ENCODE data around the gene THBS1. TPM values are rescaled to one million over a fixed set of nuclear protein-coding genes. Genes with fewer than 3 reads are reported as not detected.

THBS1 gene
- total RNA-seq, 1 donor from 2014 or later: 171 TPM

DNA sequence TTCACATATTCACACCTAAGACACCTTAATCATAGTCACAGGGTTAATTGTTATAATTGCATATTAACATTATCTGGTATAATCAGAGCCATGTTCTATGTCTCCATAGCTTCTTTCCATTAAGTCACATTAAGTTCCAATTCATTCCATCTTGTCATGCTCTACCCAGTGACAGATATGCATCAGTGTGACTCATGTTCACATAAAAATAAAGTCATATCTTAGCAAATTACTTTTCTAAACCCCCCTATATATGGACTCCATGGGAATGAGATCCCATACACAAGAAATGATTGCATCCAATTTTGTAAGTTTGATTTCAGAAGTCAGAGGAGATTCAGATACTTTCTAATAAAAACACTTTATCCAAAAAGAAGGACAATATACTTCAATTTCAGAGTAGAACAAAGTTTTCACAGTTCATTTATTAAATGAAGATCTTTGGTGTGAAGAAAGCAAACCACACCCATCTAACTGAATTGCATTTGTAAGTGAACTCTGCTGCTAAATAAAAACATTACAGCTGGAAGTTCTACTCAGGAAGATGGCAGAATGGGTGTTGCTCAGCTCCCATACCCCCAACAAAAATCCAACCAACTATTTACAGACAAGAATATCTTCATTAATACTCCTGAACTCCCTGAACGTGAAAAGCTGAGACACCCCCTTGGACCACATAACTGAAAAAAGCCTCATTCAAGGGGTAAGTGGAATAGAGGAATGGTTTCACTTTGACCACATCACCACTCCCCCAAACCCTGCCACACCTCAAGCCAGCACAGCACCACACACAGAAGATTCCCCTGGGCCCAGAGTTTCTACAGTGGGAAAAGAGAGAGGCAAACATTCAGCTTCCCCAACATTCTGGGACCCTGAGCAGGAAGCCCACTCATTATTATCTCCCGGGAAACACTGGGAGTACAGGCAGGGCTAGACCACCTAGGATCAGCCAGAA lies 27.6 kb downstream of the THBS1 start:
- DNase-seq: no peak

DNA sequence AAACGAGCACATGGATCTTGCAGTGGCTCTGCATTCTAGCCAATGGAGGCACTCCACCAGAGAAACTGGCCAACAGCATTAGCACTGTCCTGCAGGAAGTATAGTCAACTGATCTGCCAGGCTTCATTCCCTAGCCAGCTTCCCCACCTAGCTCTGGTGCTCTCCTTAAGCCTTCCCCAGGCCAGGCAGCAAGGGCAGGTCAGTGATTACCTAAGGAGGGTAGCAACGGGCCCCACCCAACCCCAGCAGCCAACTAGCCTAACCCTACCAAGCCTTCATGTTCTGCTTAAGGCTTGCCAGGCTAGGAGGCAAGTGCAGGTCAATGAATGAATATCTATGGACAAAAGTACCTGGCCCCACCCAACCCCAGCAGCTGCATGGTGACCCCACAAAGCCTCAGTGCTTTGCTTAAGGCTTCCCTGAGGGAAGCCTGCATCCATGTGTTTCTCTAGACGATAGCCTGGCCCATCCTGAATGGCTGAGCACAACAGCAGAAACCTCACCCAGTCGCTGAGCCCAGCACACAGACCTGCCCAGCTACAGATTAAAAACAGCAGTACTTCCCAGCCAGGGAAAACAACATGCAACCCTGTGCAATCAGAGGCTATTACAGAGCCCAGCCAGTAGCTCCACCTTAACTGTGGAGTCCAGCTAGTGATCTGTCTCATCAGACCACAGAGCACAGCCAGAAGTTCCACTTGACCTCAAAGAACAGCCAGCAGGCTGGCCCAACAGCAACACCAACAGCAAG lies 28.5 kb downstream of the THBS1 start:
- no peak for DNase-seq

DNA sequence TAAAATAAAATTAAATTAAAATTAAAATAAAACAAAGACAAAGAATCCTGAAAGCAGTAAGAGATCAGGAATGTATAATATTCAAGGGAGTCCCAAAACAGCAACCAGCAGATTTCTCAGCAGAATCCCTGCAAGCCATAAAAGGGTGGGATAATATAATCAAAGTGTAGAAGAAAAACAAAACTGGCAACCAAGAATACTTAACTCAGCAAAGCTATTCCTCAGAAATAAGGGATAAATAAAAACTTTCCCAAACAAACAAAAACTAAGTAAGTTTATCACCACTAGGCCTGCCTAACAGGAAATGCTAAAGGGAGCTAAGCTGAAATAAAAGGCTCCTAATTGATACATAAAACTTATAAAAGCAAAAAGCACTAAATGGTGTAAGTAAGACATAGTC lies 29.8 kb downstream of the THBS1 start:
- DNase-seq: no peak

DNA sequence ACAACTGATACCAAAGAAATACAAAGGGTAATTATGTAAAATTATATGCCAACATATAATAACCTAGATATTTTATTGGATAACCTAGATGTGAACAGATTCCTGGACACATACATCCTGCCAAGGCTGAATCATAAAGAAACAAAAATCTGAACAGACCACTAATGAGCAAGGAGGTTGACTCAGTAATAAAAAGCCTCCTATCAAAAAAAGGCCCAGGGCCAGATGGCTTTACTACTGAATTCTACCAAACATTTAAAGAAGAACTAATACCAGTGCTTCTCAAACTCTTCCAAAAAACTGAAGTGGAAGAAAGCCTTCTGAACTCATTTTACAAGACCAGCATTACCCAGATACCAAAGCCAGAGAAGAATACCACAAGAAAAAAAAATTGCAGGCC lies 32.4 kb downstream of the THBS1 start:
- DNase-seq: no peak

DNA sequence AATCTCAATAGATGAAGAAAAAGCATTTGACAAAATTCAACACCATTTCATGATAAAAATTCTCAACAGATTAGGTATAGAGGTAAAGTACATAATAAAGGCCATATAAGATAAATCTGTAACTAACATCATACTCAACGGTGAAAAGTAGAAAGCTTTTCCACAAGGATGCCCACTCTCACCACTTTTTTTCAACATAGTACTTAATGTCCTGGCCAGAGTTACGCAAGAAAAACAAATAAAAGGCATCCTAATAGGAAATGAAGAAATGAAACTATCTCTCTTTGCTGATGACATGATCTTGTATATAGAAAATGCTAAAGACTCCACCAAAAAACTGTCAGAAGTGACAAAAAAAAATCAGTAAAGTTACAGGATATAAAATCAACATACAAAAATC lies 33.0 kb downstream of the THBS1 start:
- DNase-seq: no peak

DNA sequence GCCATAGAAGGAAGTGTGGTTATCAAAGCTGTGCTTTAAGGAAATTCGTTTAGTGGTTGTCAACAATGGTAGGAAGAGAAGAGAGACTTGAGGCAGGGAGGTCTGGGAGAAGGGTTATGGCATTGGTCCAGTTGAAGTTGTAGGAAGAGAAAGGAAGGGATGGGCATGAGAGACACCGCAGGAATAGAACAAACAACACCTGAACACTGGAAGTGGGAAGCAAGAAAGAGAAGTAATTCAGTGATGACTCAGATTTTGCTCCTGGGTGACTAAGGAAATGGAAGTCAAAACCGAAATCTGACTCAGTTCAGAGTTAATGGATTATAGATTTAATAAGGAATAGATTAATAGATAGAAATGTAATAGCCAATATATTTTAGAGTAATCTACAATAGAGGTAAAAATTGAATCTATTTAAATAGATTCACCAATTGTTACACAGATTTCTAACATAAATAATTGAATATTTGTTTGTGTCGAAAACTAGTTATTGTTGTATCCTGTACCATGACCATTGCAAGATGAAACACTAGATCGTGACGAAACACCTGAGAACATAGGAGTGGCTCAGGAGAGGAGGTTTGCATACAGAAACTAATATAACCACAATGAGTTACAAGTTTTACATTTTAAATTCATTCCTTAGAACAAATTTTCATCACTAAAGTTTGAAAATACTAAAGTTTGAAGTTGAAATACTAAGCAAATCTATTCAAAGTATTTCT lies 36.0 kb downstream of the THBS1 start:
- no peak for DNase-seq

DNA sequence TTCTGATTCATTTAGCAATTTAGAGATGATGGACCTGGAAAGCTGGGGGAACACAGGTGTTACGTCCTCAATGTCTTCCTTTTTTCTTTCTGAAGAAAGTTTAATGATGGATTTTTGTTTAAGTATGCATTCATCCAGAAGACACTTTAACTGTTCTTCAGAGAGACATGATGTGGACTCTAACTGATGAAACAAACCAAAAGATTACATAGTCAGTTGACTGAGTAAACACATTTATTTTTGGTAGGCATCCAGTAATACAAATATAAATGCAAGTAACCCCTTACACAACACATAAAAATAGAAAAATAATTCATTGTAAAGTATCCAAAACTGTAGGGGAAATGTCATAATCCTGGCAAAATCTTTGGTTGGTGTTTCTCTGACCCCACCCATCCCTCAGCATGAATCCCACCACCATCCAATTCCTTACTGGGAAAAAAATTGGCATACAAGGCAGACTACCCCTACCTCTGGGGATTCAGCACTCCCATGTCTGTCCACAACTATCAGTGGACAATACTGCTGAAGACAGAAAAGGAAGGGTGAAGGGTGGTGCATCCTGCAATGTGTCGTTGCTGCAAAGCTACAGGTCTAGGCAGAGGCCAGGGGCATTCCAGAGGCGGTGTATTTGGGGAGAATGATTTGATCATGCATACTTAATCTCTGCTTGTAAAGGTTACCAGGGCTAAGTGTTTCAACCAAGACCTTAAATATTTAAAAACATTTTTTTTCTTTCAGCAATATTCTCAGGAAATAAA lies 37.4 kb downstream of the THBS1 start:
- no peak for DNase-seq

DNA sequence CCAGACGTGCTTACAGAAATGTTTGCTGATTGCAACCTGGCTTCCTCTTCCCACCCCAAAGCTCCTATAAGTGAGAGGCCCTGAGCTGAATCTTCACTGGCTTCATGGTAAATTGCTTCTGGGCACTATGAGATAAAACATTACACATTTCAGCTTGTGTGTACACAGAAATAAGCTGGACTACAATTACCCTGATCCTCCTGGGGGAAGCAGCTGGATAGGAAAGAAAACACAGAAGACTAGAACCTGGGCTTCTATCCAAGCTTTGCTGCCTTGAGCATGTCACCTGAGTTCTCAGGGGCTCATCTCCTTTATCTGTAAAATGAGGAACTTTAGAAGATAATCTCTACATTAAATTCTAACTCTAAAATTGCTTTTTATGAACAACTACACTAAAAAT lies 40.3 kb downstream of the THBS1 start:
- DNase-seq: no peak

DNA sequence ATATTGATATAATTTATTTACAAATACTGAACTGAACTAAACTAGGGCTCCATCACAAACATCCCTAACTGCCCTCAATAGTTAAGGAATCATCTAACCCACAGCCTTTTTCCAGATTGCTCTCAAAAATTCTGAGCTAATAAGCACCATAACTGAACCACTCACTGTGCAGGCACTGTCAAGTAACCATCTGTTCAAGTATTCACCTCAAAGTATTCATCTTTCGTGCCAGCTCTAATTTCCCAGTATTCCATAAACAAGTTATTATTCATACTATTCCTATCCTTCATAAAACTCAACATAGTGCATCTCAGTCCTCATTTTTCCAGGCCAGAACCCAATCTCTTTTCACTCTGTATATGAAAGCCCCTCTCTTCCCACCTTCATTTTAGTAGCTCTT lies 41.1 kb downstream of the THBS1 start:
- DNase-seq: no peak

DNA sequence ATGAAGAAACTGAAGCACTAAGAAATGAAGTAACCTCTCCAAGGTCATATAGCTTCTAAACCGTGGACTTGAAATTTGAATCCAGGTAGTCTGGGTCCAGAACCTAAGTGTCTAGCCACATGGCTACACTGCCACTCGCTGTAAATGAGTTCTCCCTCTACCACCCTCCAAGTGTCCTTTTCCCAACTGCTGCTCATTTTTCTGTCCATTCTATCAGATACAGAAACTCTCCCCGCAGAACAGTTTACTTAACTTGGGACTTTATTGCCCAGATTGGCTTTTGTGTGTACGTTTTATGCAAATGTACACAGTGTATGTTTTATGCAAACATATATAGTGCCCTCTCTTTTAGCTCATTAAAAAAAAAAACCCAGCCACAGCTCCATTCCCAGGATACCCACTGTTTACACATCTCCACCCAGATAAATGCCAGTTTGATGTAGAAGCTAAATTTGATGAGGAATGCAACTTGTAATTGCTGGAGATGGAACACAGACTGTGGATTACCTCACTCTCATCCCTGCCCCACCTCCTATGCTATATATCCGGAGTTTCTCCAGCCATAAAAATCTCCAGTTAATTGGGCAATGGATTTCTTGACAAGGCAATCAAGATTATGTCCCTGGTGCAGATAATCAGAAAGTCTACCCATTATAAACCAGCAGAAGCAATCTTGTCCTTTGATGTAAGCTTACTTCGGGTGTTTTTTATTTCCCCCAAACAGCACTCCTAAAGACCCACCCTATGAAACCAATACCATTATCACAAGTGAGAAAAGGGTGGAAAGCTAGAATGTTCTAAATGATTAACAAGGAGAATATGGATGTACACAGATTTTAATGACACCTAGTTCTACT lies 42.0 kb downstream of the THBS1 start:
- DNase-seq: no peak

DNA sequence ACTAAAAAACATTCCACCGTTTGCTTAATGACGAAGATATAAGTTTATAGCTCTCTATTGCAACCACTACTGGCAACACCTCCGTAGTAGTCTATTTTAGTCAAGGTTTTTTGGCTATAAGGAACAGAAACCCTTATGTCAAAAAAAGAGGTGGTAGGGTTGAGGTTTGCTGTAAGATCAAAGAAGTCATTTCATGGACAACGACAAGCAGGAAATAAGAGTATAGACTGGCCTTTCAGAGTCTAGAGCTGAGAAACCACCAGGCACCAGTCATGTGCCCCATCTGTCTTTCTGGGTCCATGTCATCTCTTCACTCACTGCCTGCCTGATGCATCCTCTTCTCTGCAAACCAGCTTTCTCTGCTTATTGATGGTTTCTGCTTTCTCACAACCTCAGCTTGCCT lies 42.7 kb downstream of the THBS1 start:
- DNase-seq: no peak

DNA sequence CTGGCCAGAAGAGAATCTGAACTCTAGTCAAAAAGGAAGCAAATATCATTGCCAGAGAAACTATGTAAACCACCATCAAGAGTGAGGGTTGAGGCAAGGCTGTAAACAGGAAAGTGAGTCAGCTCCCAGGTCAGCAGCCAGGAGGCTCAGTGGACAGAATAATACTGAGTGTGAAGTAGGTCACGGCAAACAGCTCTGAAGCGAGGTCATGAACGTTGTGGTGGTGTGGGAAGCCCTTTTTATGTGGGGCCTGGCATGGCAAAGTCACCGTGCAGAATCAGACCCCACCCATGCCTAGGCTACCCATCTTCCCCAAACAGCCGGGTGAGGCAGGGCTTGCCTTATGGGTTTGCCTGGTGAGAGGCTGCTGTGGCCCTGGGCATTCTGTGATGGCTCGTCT lies 43.9 kb downstream of the THBS1 start:
- no peak for DNase-seq

DNA sequence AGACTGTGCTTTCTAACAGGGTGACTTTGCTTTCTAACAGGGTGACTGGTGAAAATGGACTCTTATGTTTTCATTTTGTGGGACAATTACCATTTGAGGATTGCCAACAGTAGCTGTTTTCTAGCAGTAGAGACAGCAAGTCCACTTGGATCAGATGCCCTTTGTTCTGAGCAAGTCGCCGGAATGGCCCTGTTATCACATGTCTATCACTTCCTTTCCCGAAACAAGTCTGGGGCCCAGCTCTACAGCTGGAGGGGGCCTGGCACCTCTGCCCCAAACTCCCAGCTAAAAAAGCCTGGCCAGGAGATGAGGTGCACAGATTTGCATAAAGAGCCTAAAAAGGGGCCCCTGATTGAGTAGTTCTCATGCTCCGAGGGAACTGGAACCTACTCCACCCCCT lies 44.6 kb downstream of the THBS1 start:
- no peak for DNase-seq

DNA sequence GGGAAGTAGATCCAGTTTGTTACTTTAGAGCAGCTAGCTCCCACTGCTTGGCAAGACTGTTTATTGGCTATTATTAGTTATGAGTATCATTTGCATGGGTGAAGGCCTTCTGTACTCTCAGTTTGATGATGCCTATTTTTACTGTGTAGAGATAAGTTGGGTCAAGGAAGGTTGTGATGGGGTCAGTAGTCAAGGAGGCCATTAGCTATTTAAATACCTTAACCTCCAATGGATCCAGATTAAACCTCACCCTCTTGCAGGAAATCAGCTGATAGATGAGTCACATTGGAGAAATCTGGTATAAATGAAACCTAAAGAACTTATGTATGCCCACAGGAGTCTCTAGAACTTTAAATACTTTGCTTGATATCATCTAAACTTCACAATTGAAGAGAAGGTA lies 45.0 kb downstream of the THBS1 start:
- no peak for DNase-seq

DNA sequence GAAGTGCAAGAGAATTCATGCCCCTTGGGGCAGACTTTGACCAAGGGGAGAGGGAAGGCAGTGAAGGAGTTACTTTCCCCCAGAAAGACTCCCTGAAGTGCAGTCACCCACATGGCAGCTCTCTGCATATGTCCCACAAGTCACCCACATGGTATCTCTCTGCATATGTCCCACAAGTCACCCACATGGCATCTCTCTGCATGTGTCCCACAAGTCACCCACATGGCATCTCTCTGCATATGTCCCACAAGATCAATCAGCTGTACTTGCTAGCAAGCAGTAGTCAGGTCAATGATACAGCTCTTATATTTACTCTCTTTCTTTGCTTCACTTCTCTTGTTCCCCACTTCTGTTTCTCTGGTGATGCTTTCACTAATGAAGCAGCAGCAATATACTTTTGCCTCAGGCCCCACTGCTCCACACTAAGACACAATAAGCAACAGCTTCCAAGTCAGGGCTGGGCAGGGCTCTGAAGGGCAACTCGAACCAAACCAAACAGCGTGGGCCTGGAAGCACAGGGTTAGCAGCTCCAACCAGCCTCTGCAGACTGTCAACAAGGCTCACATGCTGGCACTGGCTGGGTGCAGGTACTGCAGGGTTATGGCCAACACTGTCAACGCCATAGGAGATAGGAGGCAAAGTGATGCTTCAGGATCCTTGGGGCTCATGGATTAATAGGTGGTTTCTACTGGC lies 46.7 kb downstream of the THBS1 start:
- no peak for DNase-seq

DNA sequence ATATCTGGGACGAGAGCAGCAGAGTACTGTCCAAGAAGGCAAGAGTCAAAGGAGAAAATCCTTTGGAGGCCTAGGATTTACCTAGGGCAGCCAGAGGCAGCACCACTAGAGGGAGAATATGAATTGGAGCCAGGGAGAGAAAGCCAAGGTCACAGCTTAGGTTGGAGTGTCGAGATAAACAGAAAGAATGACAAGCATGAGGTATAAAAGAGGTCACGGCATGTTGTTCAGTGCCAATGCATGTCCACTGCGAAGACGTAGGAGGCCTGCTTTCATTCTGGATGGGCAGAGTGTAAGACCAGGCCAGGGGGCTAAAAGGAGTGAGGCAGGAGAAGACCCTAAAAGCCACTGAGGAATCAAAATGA lies 47.2 kb downstream of the THBS1 start:
- no peak for DNase-seq

DNA sequence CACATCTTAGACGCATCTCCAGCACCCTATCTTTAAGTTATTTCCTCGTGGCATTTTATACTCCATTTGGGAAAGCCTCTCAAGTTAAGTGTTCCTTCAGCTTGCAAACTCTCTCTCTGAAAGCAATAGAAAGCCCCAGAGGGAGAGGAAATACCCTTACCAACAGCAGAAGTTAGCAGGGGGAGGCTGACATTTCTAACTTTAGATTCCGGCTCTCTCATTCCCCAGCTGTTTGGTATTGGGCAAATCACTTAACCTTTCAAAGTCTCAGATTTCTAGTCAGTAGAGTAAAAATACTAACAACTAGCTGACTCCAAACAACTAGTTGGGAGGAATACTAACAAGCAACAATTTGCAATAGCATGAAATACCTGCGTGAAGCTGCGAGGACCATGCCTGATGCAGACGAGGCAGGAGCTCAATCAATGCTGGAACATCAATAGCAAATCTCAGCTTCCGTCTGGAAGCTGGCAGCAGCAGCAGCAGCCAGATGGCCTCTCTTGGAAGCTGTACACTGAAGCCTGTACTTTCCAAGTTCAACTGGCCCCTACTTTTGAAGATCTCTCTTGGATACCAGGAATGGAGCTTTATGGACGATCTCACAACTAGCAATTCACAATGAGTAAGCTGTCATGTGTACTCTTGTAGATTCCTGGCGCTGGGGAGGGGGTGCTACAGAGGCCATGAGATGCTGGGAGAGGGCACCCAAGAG lies 47.8 kb downstream of the THBS1 start:
- DNase-seq: no peak

DNA sequence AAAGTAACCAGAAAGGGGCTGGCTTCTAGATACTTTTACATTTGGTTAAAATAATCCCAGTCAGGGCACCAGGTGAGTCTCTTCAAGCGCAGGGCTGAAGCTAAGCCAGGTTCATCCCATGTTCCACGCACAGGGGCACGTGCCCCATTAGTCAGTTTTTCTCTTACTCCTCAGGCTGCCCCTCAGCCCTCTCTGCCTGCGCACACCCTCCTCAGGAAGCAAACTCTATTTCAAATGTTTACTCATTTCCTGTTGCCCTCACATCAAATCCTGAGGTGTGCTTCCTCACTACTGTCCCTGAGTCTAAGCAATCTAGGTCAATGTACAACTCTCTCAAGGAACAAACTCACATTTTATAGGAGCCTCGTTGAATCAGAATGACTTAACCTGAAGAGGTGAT lies 48.5 kb downstream of the THBS1 start:
- DNase-seq: no peak

DNA sequence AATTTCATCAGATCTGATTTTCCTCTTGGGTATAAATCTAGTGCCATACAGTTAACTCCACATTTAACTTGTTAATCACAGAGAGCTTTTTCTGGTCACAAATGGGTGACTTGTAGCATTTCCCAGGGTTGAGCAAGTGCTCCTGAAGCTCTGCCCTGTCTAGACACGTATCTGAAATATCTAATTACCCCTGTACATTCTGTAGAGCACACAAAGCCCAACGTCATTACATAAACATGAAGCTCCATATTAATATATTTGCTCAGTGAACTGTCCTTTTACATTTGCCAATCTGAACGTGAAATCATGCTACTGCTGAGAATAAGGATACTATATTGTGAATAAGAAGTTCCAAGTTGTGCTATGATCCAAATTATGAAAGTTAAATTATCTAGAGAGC lies 49.0 kb downstream of the THBS1 start:
- DNase-seq: no peak

DNA sequence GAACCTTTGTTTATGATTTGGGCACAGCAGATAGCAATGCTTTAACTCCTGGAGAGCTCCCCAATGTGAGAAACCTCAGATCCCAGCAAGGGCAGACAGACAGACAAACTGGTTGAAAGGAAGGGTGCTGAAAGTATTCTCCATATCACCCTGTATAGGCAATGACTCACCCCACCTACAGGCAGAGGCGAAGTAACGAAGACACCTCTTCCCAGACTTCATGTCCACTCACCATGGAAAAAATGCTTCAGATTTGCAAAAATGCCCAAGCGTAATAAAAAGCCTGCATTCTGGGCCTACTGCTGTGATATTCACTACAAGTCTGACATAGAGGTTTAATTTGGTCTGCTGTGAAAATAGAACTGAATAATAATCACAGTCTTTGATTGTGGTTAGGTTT lies 50.5 kb downstream of the THBS1 start:
- DNase-seq: no peak

Data from occipital lobe (tissue), 2 donors.